ENCODE data around the gene EPHB2.

GRCh38 chr1:22795366-22795714 lies 84.7 kb downstream of the EPHB2 start:
- TF ChIP-seq CTCF (IDR thresholded peaks at IDR 0.05) (no peak), POLR2A (IDR thresholded peaks at IDR 0.05) (no peak)

All from suprapubic skin (tissue), 3 donors.